DMS153 treated with DMSO at 0.1 percent for 48 hours (cell line): ENCODE data around the gene POU2AF1.
"Not testable (repeated sequence)": the region's sequence is repeated elsewhere in the genome, so short reads cannot be mapped to it uniquely, and the experiment has no call there.

Source experiments
- DNase-seq: peaks from one replicate; lab custom pipeline; 2025; ENCODE audit not compliant: unreplicated experiment; lab: John Stamatoyannopoulos, UW

Gene POU2AF1

DNA sequence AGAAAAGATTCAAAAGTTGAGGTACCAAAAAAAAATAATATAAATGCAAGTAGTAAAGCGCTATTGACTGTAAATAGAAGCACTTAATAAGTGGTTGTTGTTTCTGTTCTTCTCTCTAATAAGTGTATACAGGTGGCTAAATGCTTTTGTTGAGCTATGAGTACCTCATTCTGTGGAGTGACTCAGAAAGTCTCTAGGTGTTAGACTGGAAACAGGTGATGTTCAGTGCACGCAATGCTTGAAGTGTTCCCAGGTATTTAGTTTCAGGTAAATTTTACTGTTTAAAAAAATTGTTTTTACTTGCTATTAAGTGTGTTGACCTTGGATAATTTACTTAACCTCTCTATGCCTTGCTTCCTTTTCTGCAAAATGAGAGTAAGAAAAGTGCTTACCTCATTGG lies 56.5 kb downstream of the POU2AF1 start:
- no peak for DNase-seq

DNA sequence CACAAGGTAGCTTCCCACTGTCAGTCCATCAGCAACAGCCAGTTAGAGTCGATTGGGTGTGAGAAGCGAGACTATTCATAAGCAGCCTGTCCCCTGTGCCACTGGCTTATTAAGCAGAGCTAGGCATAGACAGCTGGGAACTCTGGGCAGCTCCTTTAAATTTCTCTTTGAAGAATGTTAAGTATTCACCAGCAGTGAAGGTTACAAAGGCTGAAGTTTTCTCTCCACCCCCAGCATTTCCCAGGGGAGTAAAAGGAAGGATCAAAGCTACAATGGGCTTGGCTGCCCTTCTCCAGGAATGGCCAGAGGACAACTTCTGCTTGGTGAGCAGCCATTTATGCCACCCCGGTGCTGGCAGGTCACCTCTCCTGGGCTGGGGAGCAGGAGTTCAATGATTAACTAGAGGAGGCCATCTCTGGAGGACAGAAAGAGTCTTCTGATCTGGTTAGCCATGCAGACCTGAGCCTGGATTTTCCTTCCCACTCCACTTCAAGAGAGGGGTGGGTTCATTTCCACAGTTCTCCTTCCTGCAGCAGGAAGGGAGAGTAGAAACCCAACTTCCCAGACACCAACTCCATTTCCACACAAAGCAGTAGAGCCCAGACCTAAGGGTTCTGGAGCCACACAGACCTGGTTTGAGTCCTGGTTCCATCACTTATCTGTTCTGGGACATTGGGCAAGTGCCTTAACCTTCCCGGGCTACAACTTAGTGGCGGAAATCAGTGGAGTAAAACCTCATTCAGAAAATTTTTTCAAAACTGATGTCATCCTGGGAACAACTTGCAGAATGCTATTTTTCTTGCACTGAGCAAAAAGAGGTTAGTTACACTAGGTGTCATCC lies 58.1 kb downstream of the POU2AF1 start:
- DNase-seq = no peak

DNA sequence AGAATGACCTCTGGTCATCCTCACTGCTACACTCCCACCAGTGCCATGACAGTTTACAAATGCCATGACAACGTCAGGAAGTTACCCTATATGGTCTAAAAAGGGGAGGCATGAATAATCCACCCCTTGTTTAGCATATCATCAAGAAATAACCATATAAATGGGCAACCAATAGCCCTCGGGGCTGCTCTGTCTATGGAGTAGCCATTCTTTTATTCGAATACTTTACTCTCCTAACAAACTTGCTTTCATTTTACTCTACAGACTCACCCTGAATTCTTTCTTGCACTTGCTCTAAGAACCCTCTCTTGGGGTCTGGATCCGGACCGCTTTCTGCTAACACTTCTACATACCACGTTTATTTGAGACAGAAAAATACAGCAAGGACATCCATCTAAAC lies 58.9 kb downstream of the POU2AF1 start:
- DNase-seq = not testable (repeated sequence)

- no peak for DNase-seq
Observed at GRCh38 chr11:111319296-111319695, 59.8 kb downstream of the POU2AF1 start.

DNA sequence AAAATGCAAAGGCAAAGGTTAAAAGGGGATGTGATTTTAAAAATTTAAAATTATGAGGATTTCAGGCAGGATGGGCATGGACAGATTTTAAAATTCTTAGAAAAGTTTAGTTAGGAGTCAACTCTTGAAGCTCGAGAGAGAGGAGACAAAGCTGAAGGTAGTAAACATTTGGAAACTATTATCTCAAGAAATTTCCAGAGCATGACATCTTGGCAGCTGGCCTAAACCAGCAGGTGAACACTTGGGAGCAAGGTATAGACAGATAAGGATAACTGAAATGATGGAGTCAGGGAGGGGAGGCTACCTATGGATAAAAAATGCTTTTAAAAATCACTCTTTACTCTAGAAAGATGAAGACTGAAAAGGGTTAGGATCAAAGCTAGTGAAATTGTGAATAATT lies 67.0 kb downstream of the POU2AF1 start:
- DNase-seq = no peak

DNA sequence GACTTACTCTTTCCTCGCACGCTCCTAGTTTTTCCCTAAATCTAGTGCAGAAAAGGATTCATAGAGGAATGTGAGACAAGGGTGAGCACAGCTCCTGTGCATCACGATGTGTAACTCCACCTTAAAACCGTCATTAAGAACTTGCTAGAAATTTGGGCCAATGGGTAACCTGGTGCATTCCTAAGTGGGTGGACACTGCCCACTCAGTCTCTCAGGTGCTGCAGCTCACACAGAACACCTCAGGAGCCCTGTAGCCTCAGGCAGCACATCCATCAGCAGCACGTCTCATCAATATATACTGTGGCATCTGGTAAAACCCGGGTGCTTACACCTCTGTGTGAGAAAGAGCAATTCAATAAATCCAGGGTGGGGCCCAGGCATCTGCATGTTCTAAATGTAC lies 68.4 kb downstream of the POU2AF1 start:
- no peak for DNase-seq

GRCh38 chr11:111310088-111310487 lies 69.0 kb downstream of the POU2AF1 start:
- peak; percentile 97 for DNase-seq

DNA sequence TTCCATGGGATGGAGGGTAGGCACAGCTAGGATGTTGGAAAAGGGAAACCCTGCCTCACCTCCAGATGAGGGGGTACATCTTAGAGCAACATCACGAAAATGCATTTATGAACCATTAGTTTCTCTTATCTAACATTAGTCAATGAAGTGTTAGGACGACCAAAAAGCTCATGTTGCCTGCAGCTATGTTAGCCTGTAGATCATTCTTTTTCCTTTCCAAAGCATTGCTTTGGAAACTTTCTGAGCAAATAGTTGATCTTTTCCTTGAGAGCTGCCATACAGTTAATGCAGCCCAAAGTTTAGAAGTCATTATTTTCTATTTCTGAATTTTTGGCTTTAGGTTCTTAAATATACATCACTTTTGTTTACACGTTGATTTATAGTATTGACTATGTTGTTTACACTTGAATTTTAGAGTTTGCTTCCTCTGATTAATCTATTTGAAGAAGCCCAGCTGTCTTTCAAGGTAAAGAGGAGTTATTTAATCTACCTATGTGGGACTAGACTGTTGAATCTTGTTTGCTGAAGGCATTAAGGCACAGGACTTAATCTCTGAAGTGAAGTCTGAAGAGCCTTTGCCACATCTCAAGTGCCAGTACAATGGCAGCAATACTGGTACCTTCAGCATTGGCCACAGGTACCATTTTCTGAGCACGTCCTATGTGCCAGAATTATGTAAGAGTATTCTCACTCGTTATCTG lies 69.7 kb downstream of the POU2AF1 start:
- DNase-seq = peak; percentile 84

DNA sequence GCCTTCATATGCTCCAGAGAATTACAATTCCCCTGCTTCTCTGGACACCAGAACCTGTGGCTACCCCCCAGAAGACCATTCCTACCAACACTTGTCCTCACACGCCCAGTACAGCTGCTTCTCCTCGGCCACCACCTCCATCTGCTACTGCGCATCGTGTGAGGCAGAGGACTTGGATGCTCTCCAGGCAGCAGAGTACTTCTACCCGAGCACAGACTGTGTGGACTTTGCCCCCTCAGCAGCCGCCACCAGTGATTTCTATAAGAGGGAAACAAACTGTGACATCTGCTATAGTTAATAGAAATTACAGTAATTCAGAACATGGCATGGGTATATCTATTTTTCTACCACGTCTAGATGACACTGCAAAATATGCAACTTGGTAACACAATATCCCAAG lies 70.9 kb downstream of the POU2AF1 start:
- DNase-seq = peak; percentile 85

DNA sequence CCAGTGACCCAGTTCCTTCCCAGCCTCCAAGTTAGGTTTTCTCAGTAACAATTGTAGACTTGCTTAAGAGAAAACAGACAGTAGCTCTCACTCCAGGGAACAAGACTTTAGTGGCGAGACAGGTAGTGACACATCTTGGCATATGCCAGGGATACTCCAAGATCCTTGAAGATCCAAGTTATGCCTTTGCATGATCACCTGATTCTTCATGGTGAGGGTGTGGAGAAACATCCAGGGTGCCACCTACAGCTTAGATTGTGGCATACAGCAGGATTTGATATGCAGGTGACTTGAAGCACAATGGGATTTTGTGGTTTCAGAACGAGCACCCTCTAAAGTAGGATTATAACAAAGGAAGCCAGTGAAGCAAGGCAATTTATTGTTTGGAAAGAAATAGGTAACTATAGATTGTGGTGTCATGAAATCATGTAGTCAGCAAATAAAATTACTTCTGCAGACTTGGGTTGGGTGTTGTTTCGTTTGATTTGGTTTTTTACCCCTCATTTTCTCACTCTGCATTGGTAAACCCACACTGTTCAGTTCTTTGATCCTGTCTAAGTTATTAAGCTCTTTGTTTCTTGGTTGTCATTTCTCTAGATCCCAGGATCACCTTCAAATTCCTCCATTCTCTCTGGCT lies 71.5 kb downstream of the POU2AF1 start:
- DNase-seq = peak; percentile 80

DNA sequence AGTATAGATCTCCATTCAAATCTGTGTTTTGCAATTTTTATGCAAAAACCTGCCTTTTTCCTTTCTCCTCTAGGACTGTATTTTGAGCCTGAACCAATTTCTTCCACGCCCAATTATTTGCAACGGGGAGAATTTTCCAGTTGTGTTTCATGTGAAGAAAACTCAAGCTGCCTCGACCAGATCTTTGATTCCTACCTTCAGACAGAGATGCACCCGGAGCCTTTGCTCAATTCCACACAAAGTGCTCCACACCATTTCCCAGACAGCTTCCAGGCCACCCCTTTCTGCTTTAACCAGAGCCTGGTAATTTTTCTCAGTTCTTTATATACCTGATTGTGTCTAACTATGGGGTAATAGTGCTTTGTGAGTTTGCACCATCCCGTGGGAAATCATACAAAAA lies 72.8 kb downstream of the POU2AF1 start:
- no peak for DNase-seq

DNA sequence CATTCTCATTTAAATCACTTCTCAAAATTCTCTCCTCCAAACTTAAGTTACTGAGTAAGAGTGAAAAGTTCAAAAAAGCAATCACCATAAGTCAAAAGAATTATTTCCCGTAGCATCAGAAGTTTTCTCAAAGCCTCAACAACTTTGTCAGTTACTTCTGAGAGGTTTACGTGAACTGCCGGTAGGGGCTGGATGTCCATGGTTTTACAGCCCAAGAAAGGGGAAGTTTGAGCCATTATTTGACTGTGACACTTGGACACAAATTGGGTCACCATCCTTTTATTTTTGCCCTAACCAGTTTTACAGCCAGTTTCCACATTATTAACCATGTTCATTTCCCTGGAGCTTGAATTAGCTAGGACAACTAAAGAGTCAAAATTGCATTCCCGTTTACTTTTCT lies 73.2 kb downstream of the POU2AF1 start:
- no peak for DNase-seq

DNA sequence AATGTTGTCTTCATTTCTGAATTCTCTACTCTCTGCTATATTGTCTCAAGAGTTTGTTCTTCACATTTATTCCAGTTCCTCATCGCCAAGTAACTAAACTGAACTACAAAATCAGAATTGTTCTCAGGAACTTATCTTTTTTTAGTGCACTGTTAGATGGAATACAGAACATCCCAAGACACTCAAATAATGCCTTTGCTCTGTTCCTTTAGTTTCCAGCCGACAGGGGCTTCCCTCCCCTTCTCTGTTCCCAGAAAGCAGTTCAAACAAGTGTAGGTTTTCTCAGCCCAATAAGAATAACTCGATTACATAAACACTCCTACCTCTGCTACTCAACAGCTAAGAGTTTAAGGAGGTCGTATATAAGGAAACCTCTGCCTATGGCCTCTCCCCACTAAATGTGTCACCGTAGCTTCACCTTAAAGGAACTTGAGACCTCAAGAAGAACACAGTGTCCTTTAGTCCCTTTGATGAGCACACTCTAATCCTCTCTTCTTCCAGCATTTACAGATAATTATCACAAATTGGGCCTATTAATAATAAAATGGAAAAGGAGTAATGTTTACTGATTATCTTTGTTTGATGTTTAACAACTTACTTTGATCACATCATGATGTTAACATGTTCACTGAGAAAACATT lies 73.8 kb downstream of the POU2AF1 start:
- DNase-seq = peak; percentile 27

DNA sequence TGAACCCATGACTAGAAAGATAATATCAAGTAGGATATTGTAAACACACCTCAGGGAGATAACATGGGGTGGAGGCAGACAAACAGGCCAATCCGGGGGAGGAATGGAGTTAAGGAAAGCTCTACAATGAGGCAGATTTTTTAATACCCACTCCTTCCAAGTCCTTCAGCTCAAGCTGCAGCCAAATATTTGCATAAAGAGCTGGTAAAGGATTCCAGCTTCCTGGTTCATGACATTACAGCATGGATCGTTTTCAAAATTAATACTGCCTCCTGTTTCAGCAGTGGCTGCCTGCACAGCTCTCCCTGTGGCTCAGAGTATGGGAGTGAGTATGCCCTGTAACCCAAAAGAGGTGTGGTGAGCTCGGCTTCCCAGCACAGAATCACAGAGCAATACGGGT lies 75.6 kb downstream of the POU2AF1 start:
- DNase-seq = peak; percentile 92

DNA sequence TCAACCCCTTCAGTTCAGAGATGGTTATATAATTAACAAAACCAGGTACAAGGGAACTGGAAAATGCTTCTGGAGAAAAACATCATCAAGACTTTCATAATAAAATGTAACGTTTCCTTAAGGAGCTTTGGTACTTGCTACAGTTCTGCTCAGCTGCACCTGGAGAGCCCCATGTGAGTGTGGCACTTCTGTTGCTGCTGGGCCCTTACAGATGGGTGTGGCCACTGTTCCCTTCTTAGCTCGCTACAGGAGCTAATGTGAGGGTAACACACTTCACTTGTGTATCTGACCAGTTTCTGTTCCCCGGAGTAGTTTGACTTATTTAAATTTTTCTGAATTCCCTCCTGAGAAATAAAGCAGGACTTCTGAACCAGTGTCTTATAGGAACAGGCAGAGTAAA lies 76.8 kb downstream of the POU2AF1 start:
- peak; percentile 68 for DNase-seq
